ENCODE results near the gene PRR7. TPM values are rescaled to one million over a fixed set of nuclear protein-coding genes. Genes with fewer than 3 reads are reported as not detected.

The PRR7 gene
- total RNA-seq (1 to 10 TPM in 3 of 4 donors, under 1 TPM in 1; 0.88 to 2.6 (median 1.8) TPM), polyA plus RNA-seq (1 to 10 TPM in 1 of 3 donors, under 1 TPM in 2; 0.39 to 3.8 (median 0.48) TPM)
- long read RNA-seq, donor 1, partial matches to known transcripts = 0 of 1 reads
- long read RNA-seq, donor 1, other reads (novel, unspliced or antisense) = 1 of 1 reads
- long read RNA-seq, donor 2, partial matches to known transcripts = 0 of 2 reads
- long read RNA-seq, donor 2, other reads (novel, unspliced or antisense) = 2 of 2 reads

GRCh38 chr5:177446200-177447065, at the start of gene PRR7:
Gene PRR7, plus strand, starts transcription at chr5:177446814. Its CDS starts 8,254 bp downstream, at chr5:177455068.
- Histone ChIP-seq H3K9me3 (no peaks in the 10 kb centered on the region), H3K4me3 (peak within 1 kb of the TSS; percentile 74), H3K36me3 (ENCODE audit: insufficient read depth in 1 of 2, low read depth in 1 of 2) (peaks cover 0 to 12% of the 10 kb centered on the region in 2 donors), H3K27ac (no peak within 1 kb of the TSS), H3K4me1 (peaks cover 13% of the 10 kb centered on the region), H3K27me3 (ENCODE audit: insufficient read depth in 3 of 3, low read length in 2 of 3) (peaks cover 0 to 34% (median 7%) of the 10 kb centered on the region in 3 donors)
- 0 to 1% (median 1%) methylated on average over 44 to 89 of the region's 89 CpGs for WGBS, 3 donors
- no peak for TF ChIP-seq CTCF (IDR thresholded peaks at IDR 0.05)
- DNase-seq (peak; percentile 63 to 82), ATAC-seq (peak; percentile 60 to 84 (median 67))
- intact Hi-C loops (cut with DNase I) = no loop called here

- intact Hi-C loops (cut with DNase I) = no loop called here
- no peak overlapping the region for H3K27ac ChIP-seq
Measured at GRCh38 chr5:177397875-177398390, 48.7 kb upstream of the PRR7 start.

GRCh38 chr5:177399997-177400868, 46.4 kb upstream of the PRR7 start, which contains the start of gene PFN3:
Gene PFN3, minus strand, starts transcription at chr5:177400661. Its CDS starts 85 bp downstream, at chr5:177400576.
- Histone ChIP-seq H3K36me3 (ENCODE audit: insufficient read depth in 1 of 2, low read depth in 1 of 2) (no peaks in the 10 kb centered on the region), H3K4me1 (peaks cover 14% of the 10 kb centered on the region), H3K9me3 (no peaks in the 10 kb centered on the region), H3K27me3 (ENCODE audit: insufficient read depth in 3 of 3, low read length in 2 of 3) (peaks cover 0 to 72% (median 36%) of the 10 kb centered on the region in 3 donors), H3K27ac (no peak within 1 kb of the TSS), H3K4me3 (no peak within 1 kb of the TSS)
- DNase-seq (no peak), ATAC-seq (no peak)
- 10 to 12% (median 11%) methylated on average over 72 to 92 of the region's 92 CpGs for WGBS, 3 donors
- no peak for TF ChIP-seq CTCF (IDR thresholded peaks at IDR 0.05)
- intact Hi-C loops (cut with DNase I) = no loop called here

More at GRCh38 chr5:177397875-177398390, 48.7 kb upstream of the PRR7 start:
- DNase-seq (no peak), ATAC-seq (no peak)
- H3K4me1 ChIP-seq = peaks cover 1% of the 10 kb centered on the region
- peaks cover 0 to 54% (median 27%) of the 10 kb centered on the region in 3 donors for H3K27me3 ChIP-seq (ENCODE audit: insufficient read depth in 3 of 3, low read length in 2 of 3)
- no peaks in the 10 kb centered on the region for H3K9me3 ChIP-seq
- H3K36me3 ChIP-seq (ENCODE audit: insufficient read depth in 1 of 2, low read depth in 1 of 2) = no peaks in the 10 kb centered on the region
- no peak overlapping the region for H3K4me3 ChIP-seq
- WGBS, 3 donors = 84 to 89% (median 85%) methylated on average over 16 of the region's 16 CpGs
- no peak for TF ChIP-seq CTCF (IDR thresholded peaks at IDR 0.05)

- peak; percentile 24 to 50 (median 31) for ATAC-seq
- DNase-seq = peak in 1 of 2 donors; percentile 30
- Histone ChIP-seq H3K4me3 (peak overlapping the region; percentile 22), H3K9me3 (no peaks in the 10 kb centered on the region), H3K36me3 (ENCODE audit: insufficient read depth in 1 of 2, low read depth in 1 of 2) (no peaks in the 10 kb centered on the region), H3K4me1 (peaks cover 14% of the 10 kb centered on the region), H3K27me3 (ENCODE audit: insufficient read depth in 3 of 3, low read length in 2 of 3) (peaks cover 0 to 73% (median 35%) of the 10 kb centered on the region in 3 donors), H3K27ac (no peak overlapping the region)
- 4 to 6% (median 6%) methylated on average over 47 to 49 of the region's 49 CpGs for WGBS, 3 donors
- intact Hi-C loops (cut with DNase I) = no loop called here
- TF ChIP-seq CTCF (IDR thresholded peaks at IDR 0.05) = no peak
Measured at GRCh38 chr5:177402271-177403043, 44.2 kb upstream of the PRR7 start.

All from psoas muscle (tissue), 8 donors.